Measurements from ENCODE around the gene GCK.

GRCh38 chr7:44099669-44100068, 89.6 kb downstream of the GCK start:
- TF ChIP-seq ZBTB43 (CRISPR knock-in tag; conservative IDR thresholded peaks at IDR 0.05) = no peak
- TF ChIP-seq ZNF331 (CRISPR knock-in tag; IDR thresholded peaks at IDR 0.05) = no peak
- TF ChIP-seq ZNF451 (CRISPR knock-in tag; IDR thresholded peaks at IDR 0.05) = no peak
- no peak for TF ChIP-seq CTCF (CRISPR knock-in tag; IDR thresholded peaks at IDR 0.05)
- no peak for TF ChIP-seq EZH2 (conservative IDR thresholded peaks at IDR 0.05; ENCODE audit: low read depth, low read length)
- TF ChIP-seq ZNF776 (CRISPR knock-in tag; IDR thresholded peaks at IDR 0.05) = no peak
- TF ChIP-seq SMC3 (IDR thresholded peaks at IDR 0.05; ENCODE audit: low read length) = no peak

Data from HepG2 (cell line).